Suprapubic skin (tissue), 4 donors: ENCODE measurements around the gene NGB. TPM values are rescaled to one million over a fixed set of nuclear protein-coding genes. Genes with fewer than 3 reads are reported as not detected.

Experiments
- DNase-seq, 2 donors: peaks; one replicate each; pipeline ENCODE4 v3.0.0-alpha.2; 2019; ENCODE audit warnings: low spot score in 2 of 2
- H3K27ac ChIP-seq: fragments of 200-600 bp; sonication (generic); one replicate; pipeline ENCODE4 v1.5.1; 2019
- H3K27me3 ChIP-seq: fragments of 200-600 bp; sonication (generic); one replicate; pipeline ENCODE4 v1.5.1; 2019
- H3K36me3 ChIP-seq: fragments of 200-600 bp; sonication (generic); one replicate; pipeline ENCODE4 v1.5.1; 2019
- H3K4me1 ChIP-seq: fragments of 200-600 bp; sonication (generic); one replicate; pipeline ENCODE4 v1.5.1; 2019
- H3K4me3 ChIP-seq: fragments of 200-600 bp; sonication (generic); one replicate; pipeline ENCODE4 v1.5.1; 2019; ENCODE audit warnings: mild to moderate bottlenecking
- H3K9me3 ChIP-seq: fragments of 200-600 bp; sonication (generic); one replicate; pipeline ENCODE4 v1.5.1; 2019
- CTCF ChIP-seq, 2 donors: fragments of 200-600 bp in 1 of 2; fragments of 450-650 bp in 1 of 2; sonication (generic) in 1 of 2; IDR thresholded peaks; one replicate each; pipeline ENCODE4 v1.5.1; 2016 to 2019; ENCODE audit warnings: antibody characterized with exemption in 2 of 2, mild to moderate bottlenecking in 1 of 2, moderate library complexity in 1 of 2
- EP300 ChIP-seq: sonication (generic); formaldehyde crosslinking; IDR thresholded peaks from one replicate; pipeline ENCODE4 v1.6.1; 2017; ENCODE audit warnings: antibody characterized with exemption
- POLR2A ChIP-seq, 2 donors: fragments of 450-650 bp; IDR thresholded peaks; one replicate each; pipeline ENCODE4 v1.6.1; 2017; ENCODE audit warnings: antibody characterized with exemption in 2 of 2, mild to moderate bottlenecking in 2 of 2, moderate library complexity in 2 of 2
- POLR2AphosphoS5 ChIP-seq, 3 donors: sonication (generic); formaldehyde crosslinking; IDR thresholded peaks; one replicate each; pipeline ENCODE4 v1.6.1; 2017; ENCODE audit warnings: antibody characterized with exemption in 3 of 3
- WGBS: methylation state at CpG from one replicate; pipeline ENCODE4 v1.1.5; 2018; 5-methylcytosine and 5-hydroxymethylcytosine counted together
- total RNA-seq, 4 donors: library from RNA; depleted of rRNA; stranded (reverse); fragments of >200 nt; gene quantifications; one replicate each; pipeline ENCODE4 v1.1.0, GENCODE V29; 2016

The NGB gene
- total RNA-seq, 4 donors from 2014 or later: not detected

GRCh38 chr14:77222546-77223225 lies 48.3 kb downstream of the NGB start:
- H3K27ac ChIP-seq: no peak overlapping the region
- 50% methylated on average over 8 of the region's 10 CpGs for WGBS
- H3K4me3 ChIP-seq: no peak overlapping the region
- no peaks in the 10 kb centered on the region for H3K36me3 ChIP-seq
- DNase-seq: no peak
- no peaks in the 10 kb centered on the region for H3K9me3 ChIP-seq
- peaks cover 14% of the 10 kb centered on the region for H3K27me3 ChIP-seq
- H3K4me1 ChIP-seq: no peaks in the 10 kb centered on the region
- no peak for TF ChIP-seq CTCF (IDR thresholded peaks at IDR 0.05)
- no peak for TF ChIP-seq EP300
- TF ChIP-seq POLR2A (IDR thresholded peaks at IDR 0.05): no peak
- no peak for TF ChIP-seq POLR2AphosphoS5 (IDR thresholded peaks at IDR 0.05)

DNA sequence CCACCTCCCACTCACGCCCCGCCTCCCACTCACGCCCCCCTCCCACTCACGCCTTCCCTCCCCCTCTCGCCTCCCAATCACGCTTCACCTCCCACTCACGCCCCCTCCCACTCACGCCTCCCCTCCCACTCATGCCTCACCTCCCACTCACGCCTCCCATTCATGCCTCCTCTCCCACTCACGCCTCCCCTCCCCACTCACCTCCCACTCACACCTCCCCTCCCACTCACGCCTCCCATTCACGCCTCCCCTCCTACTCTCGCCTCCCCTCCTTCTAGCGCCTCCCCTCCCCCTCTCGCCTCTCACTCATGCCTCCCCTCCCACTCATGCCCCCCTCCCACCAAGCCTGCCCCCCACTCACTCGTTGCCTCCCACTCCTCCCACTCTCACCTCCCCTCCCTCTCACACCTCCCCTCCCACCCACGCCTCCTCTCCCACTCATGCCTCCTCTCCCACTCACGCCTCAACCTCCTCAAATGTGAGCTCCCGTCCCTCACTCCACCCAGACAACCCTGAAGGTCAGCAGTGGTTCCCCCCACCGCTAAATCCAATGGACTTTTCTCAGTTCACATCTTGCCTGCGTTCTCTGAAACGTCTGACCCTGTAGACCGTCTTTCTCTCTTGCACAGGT lies 49.6 kb downstream of the NGB start:
- H3K9me3 ChIP-seq: no peaks in the 10 kb centered on the region
- H3K4me1 ChIP-seq: no peaks in the 10 kb centered on the region
- no peak overlapping the region for H3K27ac ChIP-seq
- DNase-seq: no peak
- peaks cover 24% of the 10 kb centered on the region for H3K27me3 ChIP-seq
- no peak overlapping the region for H3K4me3 ChIP-seq
- H3K36me3 ChIP-seq: no peaks in the 10 kb centered on the region
- WGBS: 77% methylated on average over 17 of the region's 23 CpGs
- TF ChIP-seq CTCF (IDR thresholded peaks at IDR 0.05) (no peak), EP300 (no peak), POLR2A (IDR thresholded peaks at IDR 0.05) (no peak), POLR2AphosphoS5 (IDR thresholded peaks at IDR 0.05) (no peak)

DNA sequence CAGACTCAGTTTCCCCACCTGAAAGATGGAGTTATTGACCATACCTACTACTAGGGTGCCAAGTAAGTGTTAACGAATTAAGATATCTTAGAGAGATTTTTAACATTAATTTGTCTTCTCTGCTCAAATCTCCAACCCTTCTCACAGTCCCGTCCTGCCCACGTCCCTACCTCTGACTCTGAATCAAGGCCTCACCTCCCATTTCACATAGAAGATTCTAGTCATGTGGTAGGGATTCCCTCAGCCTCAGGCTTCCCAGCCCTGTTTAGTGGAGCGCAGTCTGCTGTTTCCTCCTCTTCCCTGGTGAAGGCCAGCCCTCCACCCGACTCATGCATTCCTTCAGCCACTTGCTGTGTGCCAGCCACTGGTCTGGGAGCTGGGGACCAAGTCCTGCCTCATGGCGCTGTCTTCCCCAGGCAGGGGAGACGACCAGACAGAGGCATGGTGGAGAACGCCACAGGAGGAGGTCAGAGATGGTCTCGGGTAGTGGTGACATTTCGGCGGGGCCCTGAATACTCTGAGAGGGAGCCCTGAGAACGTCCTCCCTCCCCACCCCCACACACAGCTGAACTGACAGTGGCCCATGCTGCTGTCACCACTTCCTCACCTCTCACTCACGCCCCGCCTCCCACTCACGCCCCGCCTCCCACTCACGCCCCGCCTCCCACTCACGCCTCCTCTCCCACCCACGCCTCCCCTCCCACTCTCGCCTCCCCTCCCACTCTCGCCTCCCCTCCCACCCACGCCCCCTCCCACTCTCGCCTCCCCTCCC lies 50.6 kb downstream of the NGB start:
- H3K27me3 ChIP-seq: peaks cover 33% of the 10 kb centered on the region
- no peak overlapping the region for H3K27ac ChIP-seq
- no peaks in the 10 kb centered on the region for H3K9me3 ChIP-seq
- H3K4me3 ChIP-seq: no peak overlapping the region
- no peak for TF ChIP-seq CTCF (IDR thresholded peaks at IDR 0.05)
- TF ChIP-seq POLR2A (IDR thresholded peaks at IDR 0.05): no peak
- no peak for TF ChIP-seq POLR2AphosphoS5 (IDR thresholded peaks at IDR 0.05)
- no peak for TF ChIP-seq EP300
- H3K36me3 ChIP-seq: no peaks in the 10 kb centered on the region
- no peak for DNase-seq
- 68% methylated on average over 18 of the region's 24 CpGs for WGBS
- H3K4me1 ChIP-seq: no peaks in the 10 kb centered on the region

DNA sequence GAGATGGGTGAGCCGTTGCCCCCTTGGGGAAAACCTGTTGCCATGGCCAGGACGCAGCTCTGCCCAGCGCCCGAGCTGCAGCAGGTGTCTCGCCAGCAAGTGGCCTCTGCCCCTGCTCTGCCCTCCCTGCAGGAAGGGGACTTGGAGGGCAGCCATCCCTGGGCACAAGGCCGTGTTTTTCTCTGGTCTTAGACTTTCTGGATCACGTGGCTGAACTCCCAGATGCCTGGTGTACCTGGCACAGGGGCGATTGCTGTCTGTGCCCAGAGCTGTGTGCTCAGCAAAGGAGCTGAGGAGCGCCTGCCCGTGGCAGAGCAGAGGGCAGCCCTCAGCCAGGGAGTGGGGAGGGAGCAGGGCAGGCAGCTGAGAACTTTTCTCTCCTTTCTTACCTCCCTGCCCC lies 51.4 kb downstream of the NGB start:
- no peak overlapping the region for H3K4me3 ChIP-seq
- H3K27ac ChIP-seq: no peak overlapping the region
- no peak for DNase-seq
- WGBS: 82% methylated on average over 5 of the region's 10 CpGs
- no peaks in the 10 kb centered on the region for H3K36me3 ChIP-seq
- peaks cover 40% of the 10 kb centered on the region for H3K27me3 ChIP-seq
- H3K4me1 ChIP-seq: no peaks in the 10 kb centered on the region
- no peak for TF ChIP-seq EP300
- TF ChIP-seq CTCF (IDR thresholded peaks at IDR 0.05): no peak
- no peak for TF ChIP-seq POLR2A (IDR thresholded peaks at IDR 0.05)
- TF ChIP-seq POLR2AphosphoS5 (IDR thresholded peaks at IDR 0.05): no peak
- H3K9me3 ChIP-seq: no peaks in the 10 kb centered on the region

DNA sequence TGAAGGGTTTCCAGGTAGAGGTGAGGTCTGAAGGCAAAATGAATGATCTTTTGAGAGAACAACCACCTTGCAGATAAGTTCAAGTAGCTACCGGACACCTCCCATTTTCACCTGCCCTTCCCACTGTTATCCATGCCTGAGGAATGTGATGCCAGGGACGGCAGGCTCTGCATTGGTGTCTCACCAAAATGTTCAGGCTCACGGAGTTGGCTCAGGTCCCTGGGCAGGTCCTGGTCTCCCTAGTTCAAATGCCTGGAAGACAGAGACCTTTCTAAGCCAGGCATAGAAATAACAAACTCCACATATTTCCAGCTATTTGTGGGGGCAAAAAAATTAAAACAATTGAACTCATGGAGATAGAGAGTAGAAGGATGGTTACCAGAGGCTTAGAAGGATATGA lies 53.5 kb downstream of the NGB start:
- H3K27me3 ChIP-seq: peaks cover 49% of the 10 kb centered on the region
- no peak for DNase-seq

More for the DNA sequence above, 53.5 kb downstream of the NGB start:
- no peaks in the 10 kb centered on the region for H3K9me3 ChIP-seq
- 42% methylated on average over 3 of the region's 3 CpGs for WGBS
- TF ChIP-seq POLR2AphosphoS5 (IDR thresholded peaks at IDR 0.05) (no peak), CTCF (IDR thresholded peaks at IDR 0.05) (no peak), EP300 (no peak), POLR2A (IDR thresholded peaks at IDR 0.05) (no peak)
- no peak overlapping the region for H3K27ac ChIP-seq
- H3K36me3 ChIP-seq: no peaks in the 10 kb centered on the region
- no peaks in the 10 kb centered on the region for H3K4me1 ChIP-seq
- H3K4me3 ChIP-seq: no peak overlapping the region
